NCI-H2227 (cell line): Measurements from ENCODE around the gene TMEM235.
"Not testable (repeated sequence)": the region's sequence is repeated elsewhere in the genome, so short reads cannot be mapped to it uniquely, and the experiment has no call there.

ENCODE experiments used
- DNase-seq: peaks from one replicate; lab custom pipeline; 2025; ENCODE audit not compliant: unreplicated experiment; lab: John Stamatoyannopoulos, UW

TMEM235 gene

GRCh38 chr17:78237401-78238012, 6.1 kb downstream of the TMEM235 start:
- no peak for DNase-seq

DNA sequence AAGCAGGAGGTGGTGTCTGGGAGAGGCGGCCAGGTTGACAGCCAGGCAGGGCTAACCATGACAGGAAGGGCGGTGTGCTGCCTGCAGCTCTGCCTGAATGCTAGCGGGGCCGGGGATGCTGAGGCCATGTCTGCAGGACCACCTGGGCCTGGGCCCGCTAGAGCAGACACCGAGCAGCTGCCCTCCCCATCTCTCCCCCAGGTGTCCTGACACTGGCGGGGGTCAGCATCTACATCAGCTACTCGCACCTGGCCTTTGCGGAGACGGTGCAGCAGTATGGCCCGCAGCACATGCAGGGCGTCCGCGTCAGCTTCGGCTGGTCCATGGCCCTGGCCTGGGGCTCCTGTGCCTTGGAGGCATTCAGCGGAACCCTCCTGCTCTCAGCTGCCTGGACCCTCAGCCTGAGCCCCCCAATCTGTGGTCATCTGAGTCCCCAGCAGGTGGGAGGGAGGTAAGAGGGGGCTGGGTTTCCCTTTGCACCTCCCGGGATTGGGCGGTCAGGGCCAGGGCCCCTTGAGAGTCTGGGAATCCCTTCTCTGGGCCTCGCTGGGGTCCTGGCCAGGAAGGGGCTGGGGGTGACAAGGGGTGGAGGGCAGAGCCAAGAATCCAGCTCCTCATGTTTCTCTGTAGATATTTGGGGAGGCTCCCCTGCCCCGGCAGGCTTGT, 7.5 kb downstream of the TMEM235 start:
- DNase-seq, result no peak

DNA sequence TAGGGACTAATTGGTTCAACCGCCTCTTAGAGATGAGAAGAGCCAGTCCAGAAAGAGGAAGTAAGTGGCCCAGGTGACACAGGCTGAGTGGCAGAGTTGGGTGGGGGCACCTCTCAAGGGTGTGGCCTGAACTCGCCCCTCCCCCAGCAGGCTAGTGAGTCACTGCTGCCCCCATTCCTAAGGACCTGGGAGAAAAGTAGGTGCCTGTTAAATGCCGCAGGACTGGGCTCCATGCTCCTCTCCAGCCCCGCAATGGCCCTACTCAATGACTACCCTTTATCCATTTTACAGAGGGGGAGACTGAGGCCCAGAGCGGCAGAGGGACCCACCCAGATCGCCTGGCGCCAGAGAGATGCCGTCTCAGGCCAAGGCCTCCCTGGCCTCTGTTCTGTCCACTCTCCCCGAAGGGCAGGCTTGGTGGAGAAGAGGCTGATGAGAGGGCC, 8.1 kb downstream of the TMEM235 start:
- no peak for DNase-seq

GRCh38 chr17:78240012-78240655, 8.7 kb downstream of the TMEM235 start:
- DNase-seq, result no peak

- no peak for DNase-seq
These were observed 9.4 kb downstream of the TMEM235 start for GRCh38 chr17:78240839-78241238.

- DNase-seq, result no peak
These were observed 10.0 kb downstream of the TMEM235 start for GRCh38 chr17:78241277-78242023.

- DNase-seq, result no peak
These were observed 10.8 kb downstream of the TMEM235 start for GRCh38 chr17:78242024-78242742.

DNA sequence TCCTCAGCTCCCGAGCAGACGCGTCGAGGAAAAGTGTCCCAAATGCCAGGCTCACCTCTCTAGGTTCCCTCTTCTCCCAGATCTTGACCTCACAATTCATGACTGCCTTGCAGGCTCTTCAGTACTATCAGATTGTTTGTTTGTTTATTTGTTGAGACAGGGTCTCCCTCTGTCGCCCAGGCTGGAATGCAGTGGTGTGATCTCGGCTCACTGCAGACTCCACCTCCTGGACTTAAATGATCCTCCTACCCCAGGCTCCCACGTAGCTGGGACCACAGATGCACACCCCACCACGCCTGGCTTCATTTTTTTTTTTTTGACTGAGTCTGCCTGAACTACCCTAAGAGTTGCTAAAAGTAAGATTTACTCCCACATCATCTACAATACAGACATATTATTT, 15.9 kb downstream of the TMEM235 start:
- DNase-seq, result no peak

DNA sequence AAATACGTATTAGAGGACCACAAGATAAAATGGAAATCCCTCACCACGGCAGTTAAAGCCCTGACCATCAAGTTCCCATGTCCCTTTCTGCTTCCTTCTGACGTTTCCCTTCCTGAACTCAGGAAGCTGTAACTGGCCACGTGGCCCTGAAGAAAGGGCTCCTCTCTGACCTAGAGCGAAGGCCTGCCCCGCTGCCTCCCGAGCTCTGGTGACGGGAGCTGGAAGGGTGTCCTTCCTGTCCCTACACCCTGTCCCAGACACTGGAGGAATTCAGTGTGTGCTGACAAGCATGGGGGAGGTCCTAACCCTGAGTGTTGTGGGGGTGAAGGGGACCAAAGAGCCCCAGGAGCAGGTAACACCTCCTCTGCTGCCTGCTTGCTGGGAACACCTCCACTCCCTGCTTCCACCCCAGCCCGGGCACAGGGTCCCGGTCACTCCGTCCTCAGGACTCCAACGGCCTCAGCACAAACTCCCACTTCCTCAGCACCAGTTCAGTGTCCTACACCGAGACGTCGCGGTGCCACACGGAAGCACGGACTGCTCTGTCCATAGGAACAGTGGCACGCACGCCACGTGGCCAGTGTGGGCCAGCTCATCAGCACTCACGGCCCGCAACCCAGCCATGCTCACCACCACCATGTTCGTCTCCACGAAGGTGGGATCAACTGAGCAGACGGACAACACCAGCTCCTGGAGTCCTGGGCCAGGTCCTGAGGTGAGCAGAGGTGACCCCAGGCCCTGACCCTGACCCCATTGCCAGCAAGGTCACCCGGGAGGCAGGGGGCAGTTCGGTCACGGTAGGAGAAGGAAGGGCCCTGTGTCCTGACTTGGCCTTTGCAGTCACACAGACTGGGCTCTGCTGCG, 16.9 kb downstream of the TMEM235 start:
- DNase-seq, result no peak

DNA sequence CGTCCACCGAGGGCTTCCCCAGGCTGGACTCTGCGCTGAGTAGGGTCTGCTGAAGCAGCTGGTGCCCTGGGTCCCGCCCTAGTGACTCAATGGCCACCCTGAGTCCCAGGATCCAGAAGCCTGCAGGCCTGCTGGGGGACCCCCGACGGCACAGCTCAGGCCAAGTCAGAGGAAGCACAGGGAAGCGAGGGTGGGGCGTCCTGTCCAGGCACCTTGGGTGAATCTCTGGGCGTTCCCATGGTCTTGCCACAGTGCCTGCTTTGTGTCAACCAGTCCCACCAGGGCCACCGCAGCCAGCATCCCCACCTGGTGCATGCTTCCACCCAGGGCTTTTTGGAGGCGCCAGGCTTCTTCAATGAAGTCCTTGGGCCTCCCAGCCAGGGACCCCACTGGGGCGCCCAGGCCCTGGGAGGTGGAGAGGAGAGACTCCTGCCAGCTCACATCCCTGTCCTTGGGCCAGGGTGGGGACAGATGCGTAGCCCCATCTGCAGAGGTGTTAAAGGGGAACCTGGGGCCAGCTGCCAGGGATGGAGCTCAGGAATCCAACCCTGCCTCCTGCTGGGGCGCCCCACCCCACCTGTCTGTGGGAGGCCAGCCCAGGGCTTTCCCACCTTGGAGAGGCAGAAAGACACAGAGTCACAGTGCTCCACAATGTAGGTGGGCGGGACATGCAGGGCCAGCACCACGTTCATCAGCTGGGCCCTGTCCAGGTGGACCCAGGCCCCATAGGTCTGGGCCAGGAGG, 17.8 kb downstream of the TMEM235 start:
- no peak for DNase-seq

DNA sequence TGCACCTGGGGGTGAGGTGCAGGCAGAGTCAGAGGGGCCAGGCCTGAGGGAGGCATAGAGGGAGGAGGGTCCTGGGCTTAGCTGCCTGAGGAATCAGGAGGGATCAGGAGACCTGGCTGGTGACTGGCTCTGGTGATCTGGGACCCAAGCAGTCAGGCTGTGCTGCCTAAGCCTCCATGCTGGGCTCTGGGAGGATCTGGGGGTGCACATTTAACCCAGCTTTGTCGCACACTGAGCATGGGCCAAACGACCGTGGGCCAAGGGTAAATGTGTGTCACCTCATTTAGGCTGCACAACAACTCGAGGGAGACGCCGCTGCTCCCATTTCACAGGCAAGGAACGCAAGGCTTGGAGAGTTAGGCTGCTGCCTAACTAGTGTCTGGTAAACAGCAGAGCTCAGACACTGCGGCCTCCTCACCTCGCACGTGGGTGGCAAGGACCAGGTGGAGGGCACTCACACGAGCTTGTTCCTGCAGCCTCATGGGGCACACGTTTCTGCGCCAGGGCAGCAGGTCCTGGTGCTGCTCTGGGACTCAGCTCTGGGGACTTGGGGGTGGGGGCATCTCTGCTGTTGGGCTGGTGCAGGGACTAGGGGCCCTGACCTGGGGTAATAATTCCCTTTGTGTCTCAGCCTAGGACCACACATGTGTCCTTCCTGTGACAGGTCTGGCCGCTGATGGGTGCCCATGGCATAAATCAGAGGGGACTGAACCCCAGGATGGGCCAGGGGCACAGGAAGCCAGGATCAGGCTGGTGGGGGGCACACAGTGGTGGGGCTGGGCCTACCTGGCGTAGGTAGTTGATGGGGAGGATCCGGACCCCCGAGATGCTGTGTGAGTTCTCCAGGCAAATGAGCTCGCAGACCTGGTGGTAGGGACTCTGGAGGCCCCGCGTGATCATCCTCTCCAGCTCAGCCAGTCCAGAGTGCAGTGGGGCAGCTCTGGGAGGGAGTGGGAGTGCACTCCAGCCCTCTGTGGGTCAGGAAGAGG, 18.7 kb downstream of the TMEM235 start:
- no peak for DNase-seq

- DNase-seq, result peak; percentile 92
These were observed 19.7 kb downstream of the TMEM235 start for GRCh38 chr17:78250891-78251772.

DNA sequence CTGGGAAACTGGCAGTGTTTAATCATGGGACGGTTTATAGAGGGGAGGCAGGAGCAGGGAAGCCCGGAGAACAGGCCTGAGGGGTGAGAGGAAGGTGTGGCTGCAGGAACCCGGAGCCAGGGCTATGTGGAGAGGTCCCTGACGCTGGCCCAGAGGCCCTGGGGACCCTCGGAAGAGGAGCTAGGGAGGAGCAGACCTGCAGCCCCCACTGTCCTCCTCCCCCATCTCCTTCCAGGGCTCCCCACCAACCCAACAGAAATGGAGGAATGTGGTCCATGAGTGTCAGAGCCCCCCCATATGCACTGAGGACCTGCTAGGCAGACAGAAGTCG, 20.3 kb downstream of the TMEM235 start:
- DNase-seq, result no peak

GRCh38 chr17:78252111-78252634, 20.7 kb downstream of the TMEM235 start:
- no peak for DNase-seq

DNA sequence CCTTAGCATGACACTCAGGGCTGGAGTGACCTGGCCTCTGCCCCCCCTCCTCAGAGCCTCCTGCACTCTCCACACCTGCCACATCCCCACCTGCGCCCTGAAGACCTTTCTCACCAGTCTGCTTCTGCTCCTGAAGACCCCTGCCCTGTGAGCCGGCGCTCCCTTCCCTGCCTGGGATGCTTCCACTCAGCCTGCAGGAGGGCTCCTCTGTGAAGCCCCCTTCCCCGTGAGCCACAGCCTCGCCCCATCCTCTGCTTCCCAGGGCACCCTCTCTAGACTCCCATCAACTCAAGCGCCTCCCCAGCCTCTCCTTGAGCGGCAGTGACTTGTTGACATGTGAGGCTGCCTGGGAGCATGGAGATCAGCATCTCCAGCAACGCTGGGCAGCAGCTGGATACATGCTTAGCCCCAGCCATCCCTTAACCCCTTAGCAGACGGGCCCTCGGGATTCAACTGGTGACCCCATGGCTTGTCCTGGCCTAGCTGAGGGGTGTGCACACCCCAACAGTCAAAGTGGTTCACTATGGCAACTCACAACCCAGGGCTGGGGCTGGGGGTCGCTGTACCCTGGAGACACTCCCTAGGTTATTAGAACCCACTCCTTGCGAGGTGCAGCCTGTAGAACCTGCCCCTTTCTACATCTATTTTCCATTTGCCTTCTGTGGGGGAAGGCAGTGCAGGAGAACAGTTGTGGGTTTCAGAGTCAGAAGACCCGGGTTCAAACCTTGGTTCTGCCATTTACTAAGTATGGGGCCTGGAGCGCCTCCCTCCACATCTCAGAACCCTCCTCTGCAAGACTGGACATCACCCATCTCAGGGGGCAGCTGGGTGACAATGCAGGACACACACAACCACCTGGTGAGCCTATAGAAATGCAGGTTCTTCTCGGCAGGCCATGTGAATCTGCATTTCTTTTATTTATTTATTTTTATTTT, 21.5 kb downstream of the TMEM235 start:
- DNase-seq, result no peak

- not testable (repeated sequence) for DNase-seq
These were observed 22.2 kb downstream of the TMEM235 start for GRCh38 chr17:78253636-78253945.
